HG03196 (cell line): ENCODE measurements around the gene FAM177B.

Experiments used
- ATAC-seq: cut with Tn5 transposase; IDR thresholded peaks from one replicate; pipeline ENCODE4 v1.9.1; 2021; ENCODE audit not compliant: unreplicated experiment

Gene FAM177B

DNA sequence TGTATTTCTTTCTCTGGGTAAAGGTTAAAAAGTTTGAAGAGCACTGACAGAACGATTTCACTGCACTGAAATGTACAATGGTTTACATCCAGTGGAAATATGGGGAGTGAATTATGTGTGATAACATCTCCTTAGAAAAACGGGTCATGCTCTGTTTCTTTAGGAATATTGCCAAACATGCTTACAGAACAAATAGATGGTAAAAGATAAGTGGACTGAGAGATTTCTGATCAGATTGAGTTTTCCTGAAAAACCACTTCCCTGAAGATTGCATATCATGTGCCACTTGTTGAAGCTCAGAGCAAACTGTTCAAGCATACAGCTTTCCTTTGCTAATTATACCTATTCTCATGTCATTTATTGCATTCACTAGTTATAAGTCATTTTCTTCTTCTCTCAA lies 47.9 kb downstream of the FAM177B start:
- ATAC-seq, result no peak

- no peak for ATAC-seq
Observed at GRCh38 chr1:222785529-222785928, 48.5 kb downstream of the FAM177B start.

DNA sequence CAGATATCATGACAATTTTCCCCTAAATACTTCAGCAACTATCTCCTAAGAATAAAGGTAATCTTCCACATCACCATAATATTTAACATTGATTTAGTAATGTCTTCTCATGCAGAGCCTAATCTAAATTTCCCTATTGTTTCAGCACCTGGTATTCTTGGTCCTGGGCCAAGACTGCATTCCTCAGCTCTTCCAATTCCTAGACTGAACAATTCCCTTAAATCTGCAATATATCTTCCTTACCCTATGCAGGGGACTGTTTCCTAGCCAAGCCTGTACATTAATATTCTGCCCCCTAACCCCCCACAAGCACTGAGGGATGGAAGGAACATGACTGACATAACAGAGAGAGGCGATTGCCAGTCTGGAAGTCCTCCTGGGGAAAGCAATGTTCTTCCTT lies 49.1 kb downstream of the FAM177B start:
- no peak for ATAC-seq

GRCh38 chr1:222787729-222788128 lies 50.7 kb downstream of the FAM177B start:
- ATAC-seq, result no peak

DNA sequence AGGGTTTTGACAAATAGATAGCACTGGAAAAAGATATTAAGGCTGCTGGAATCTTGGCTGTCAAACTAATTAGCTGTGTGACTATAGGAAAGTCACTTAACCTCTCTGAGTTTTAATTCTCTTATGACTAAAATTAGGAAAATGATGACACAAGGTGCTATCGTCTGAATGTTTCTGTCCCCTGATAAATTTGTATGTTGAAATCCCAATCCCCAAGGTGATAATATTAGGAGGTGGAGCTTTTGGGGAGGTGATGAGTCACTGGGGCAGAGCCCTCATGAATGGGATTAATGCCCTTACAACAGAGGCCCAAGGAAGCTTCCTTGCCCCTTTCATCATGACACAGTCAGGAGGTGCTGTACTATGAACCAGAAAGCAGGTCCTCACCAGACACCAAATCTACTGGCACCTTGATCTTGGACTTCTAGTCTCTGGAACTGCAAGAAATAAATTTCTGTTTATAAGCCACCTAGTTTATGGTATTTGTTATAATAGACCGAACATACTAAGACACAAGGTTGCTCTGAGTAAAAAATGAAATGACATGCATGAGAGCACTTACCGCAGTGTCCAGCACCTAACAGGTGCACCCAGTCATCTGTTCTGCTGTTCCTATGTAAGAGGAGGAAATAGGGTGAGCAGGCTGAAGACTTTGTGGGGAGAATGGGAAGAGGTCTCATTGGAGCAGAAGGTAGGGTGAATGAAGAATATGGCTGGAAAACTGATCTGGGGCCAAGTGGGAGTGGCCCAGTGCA lies 51.6 kb downstream of the FAM177B start:
- no peak for ATAC-seq

GRCh38 chr1:222790115-222790514 lies 53.1 kb downstream of the FAM177B start:
- no peak for ATAC-seq

DNA sequence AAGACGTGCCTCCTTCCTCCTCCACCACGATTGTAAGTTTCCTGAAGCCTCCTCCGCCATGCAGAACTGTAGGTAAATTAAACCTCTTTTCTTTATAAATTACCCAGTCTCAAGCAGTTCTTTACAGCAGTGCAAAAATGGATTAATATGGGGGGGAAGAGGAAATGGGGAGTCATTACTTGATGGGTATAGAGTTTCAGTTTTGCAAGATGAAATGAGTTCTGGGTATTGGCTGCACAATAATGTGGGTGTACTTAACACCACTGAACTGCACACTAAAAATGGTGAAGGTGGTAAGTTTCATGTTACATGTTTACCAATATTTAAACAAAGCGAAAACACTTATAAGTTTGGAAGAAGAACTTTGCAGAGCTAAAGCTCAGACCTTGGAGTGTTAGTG lies 53.5 kb downstream of the FAM177B start:
- no peak for ATAC-seq

- ATAC-seq, result no peak
Observed at GRCh38 chr1:222791006-222791710, 54.2 kb downstream of the FAM177B start.

GRCh38 chr1:222792744-222793143 lies 55.7 kb downstream of the FAM177B start:
- no peak for ATAC-seq

GRCh38 chr1:222794656-222795474 lies 57.9 kb downstream of the FAM177B start:
- ATAC-seq, result no peak

GRCh38 chr1:222798116-222798515 lies 61.1 kb downstream of the FAM177B start:
- ATAC-seq, result peak; percentile 54

- no peak for ATAC-seq
Observed at GRCh38 chr1:222798975-222799374, 62.0 kb downstream of the FAM177B start.
